Stimulated activated naive B cell treated with anti-CD40 and anti-IgM and Interleukin-4, amounts not matched to agents 10 μg/mL and 1 μg/mL and 100 μg/mL, for 72 hours (primary cell): ENCODE results near the gene AP4M1.
A peak's percentile ranks its signal among the peaks of the same experiment; 100 is the strongest.

ENCODE experiments used
- ATAC-seq, 2 donors: fragments of 150-1000 bp; cut with Tn5 transposase; replicated peaks; 2 replicates each; pipeline ENCODE4 v1.10.0; 2021; ENCODE audit warnings: moderate library complexity in 1 of 2
- DNase-seq: peaks from one replicate; pipeline ENCODE4 v3.0.0; 2021
- H3K27ac Mint-ChIP-seq: one replicate; pipeline ENCODE4 v1.8.0; 2022; ENCODE audit warnings: mild to moderate bottlenecking, mixed read lengths
- H3K27me3 Mint-ChIP-seq, 2 donors: one replicate each; pipeline ENCODE4 v1.8.0; 2022; ENCODE audit warnings: mixed read lengths in 2 of 2
- H3K36me3 Mint-ChIP-seq, 2 donors: one replicate each; pipeline ENCODE4 v1.8.0; 2022; ENCODE audit warnings: mixed read lengths in 2 of 2, mild to moderate bottlenecking in 1 of 2
- H3K4me1 Mint-ChIP-seq, 2 donors: one replicate each; pipeline ENCODE4 v1.8.0; 2022; ENCODE audit warnings: mixed read lengths in 2 of 2, mild to moderate bottlenecking in 1 of 2
- H3K4me3 Mint-ChIP-seq, 2 donors: one replicate each; pipeline ENCODE4 v1.8.0; 2022; ENCODE audit warnings: mild to moderate bottlenecking in 2 of 2, mixed read lengths in 2 of 2, moderate library complexity in 1 of 2
- H3K9me3 Mint-ChIP-seq, 2 donors: one replicate each; pipeline ENCODE4 v1.8.0; 2022; ENCODE audit warnings: mixed read lengths in 2 of 2, mild to moderate bottlenecking in 1 of 2

AP4M1 gene

DNA sequence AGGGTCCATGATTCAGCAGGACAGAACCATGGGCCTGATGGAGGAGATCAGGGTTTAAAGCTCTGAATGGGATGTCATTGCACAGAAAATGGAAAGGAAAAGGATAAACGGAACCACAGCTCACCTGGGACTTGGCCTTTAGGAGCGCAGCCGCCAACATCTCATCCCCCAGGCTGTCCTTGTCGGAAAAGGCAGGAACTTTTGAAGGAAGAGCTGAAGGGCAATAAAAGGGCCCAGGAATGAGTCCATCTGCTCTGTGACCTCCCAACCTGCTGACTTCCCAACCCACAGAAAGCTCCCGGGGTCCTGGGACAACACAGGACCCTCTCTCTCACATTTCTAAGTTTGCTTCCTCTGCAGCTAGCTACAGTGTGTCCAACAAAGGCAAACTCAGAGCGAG lies 26.0 kb upstream of the AP4M1 start:
- H3K27me3 Mint-ChIP-seq, result no peaks in the 10 kb centered on the region
- H3K9me3 Mint-ChIP-seq, result peaks cover 16% of the 10 kb centered on the region in 2 donors
- peaks cover 7 to 14% of the 10 kb centered on the region in 2 donors for H3K4me1 Mint-ChIP-seq
- DNase-seq (no peak), ATAC-seq (no peak)
- no peak overlapping the region for H3K4me3 Mint-ChIP-seq
- H3K27ac Mint-ChIP-seq, result no peak overlapping the region
- peaks cover 69 to 77% of the 10 kb centered on the region in 2 donors for H3K36me3 Mint-ChIP-seq

DNA sequence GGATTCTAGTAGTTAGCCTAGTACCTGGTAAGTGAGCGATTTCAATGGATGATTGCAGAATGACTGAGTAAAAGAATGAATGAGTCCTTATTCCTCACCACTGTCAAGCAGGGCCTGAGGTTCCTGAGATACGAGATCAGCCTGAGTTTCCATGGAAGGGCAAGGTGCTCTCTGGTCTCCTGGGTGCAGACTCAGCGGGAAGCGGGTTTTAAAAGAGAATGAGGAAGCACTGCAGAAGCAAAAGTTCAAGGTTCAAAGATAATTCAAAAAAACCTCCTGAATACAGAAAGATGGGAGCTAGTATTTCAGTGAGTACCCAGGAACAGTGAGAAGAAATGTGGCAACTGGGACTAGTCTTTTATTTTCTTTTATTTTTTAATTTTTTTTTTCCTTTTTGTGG lies 24.2 kb upstream of the AP4M1 start:
- DNase-seq (no peak), ATAC-seq (no peak)
- H3K4me1 Mint-ChIP-seq, result peaks cover 14 to 18% of the 10 kb centered on the region in 2 donors
- H3K27ac Mint-ChIP-seq, result peak overlapping the region; percentile 59
- no peaks in the 10 kb centered on the region for H3K27me3 Mint-ChIP-seq
- H3K9me3 Mint-ChIP-seq, result peaks cover 4 to 7% of the 10 kb centered on the region in 2 donors
- peaks cover 51 to 68% of the 10 kb centered on the region in 2 donors for H3K36me3 Mint-ChIP-seq
- H3K4me3 Mint-ChIP-seq, result no peak overlapping the region

DNA sequence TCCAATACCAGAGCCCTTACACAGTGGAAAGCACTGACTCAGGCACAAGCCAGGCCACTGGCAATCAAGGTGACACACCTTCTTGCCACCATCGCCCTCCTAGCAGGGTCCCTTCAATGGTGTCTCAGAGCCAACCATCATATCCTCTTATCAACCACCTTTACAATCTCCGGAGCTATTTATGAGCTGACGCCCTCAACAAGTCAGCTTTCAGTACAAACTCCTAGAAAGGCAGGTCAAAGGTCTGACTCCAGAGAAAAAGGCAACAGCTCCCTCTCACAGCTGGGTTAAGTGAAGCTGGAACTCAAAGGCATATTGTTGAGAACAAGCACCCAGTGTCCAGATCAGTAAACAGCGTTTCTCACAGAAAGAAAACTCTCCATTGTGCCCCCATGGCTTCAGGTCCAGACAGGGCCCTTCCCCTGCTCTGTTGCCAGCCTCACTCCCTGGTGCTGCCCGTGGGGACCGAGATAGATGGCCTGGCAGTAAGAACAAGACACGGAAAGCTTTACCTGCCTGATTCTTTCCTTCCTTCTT lies 22.4 kb upstream of the AP4M1 start:
- H3K36me3 Mint-ChIP-seq, result peaks cover 34 to 49% of the 10 kb centered on the region in 2 donors
- H3K4me3 Mint-ChIP-seq, result no peak overlapping the region
- H3K27ac Mint-ChIP-seq, result no peak overlapping the region
- H3K27me3 Mint-ChIP-seq, result no peaks in the 10 kb centered on the region
- peaks cover 22 to 24% of the 10 kb centered on the region in 2 donors for H3K4me1 Mint-ChIP-seq
- ATAC-seq, result no peak
- no peaks in the 10 kb centered on the region for H3K9me3 Mint-ChIP-seq
- DNase-seq, result no peak

DNA sequence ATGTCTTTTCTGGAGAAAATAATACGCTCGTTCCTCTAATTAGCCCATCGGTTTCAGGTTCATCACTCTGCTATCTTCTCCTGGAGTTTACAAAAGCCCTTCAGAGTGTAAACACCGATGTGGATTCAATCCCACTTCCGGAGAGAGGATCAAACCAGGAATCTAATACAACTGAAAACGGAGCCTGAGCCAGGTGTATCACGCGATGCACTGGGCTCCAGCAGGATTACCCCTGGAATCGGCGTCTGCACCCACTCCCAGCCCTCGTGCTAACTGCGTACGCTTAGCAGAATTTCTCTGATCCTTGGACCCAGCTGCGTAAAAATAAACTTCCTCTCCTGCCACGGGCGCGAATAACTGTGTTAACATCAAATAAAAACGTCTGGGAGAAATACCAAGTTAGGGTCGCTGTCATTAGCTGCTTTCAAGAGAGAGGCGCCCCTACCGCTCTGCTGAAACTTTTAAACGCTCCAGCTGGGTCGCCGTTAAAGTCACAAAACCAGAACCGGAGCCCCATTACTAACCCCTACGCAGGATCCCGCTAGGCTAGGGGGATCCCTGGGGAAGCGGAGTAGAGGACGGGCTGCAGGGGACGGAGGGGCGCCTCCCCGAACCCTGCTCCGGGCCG lies 20.4 kb upstream of the AP4M1 start:
- DNase-seq (no peak), ATAC-seq (peak in 1 of 2 donors; percentile 23)
- Mint-ChIP-seq H3K27me3 (no peaks in the 10 kb centered on the region), H3K27ac (peak overlapping the region; percentile 98), H3K9me3 (no peaks in the 10 kb centered on the region), H3K4me1 (peaks cover 21 to 24% of the 10 kb centered on the region in 2 donors), H3K4me3 (peak overlapping the region; percentile 83 to 84), H3K36me3 (peaks cover 18 to 31% of the 10 kb centered on the region in 2 donors)

DNA sequence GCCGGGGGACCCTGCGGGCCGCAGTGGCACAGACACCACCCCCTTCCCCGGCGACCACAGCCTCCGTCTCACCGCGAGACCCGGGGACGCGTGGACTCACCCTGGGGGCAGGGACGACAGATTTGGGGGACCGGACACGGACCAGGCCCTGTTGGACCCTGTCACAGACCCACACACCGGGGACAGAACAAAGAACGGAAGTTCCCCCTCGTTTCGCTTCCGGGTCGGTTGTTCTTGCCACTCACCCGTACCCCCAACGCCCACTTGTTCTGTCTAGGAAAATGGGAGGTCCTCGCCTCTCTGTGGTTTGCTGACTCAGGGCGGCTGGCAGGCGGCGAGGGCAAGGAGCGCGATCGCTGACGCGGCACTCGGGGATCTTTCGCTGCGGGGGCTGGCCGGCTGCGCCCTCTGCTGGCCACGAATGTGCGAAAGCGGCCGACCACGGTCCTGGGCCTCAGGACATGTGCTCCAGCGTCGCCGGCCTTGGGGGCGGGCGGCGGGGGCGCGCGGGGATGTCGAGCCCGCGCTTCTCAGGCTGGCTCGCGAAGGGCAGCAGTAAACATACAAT lies 19.8 kb upstream of the AP4M1 start, which contains the start of gene ZNF3:
TSS of gene ZNF3 (minus strand) at position 189 of the 568 bp plus-strand sequence. CDS start 4,366 bp downstream, outside the sequence.
- DNase-seq (peak; percentile 99), ATAC-seq (peak; percentile 84 to 85)
- Mint-ChIP-seq H3K27me3 (no peaks in the 10 kb centered on the region), H3K4me1 (peaks cover 21 to 24% of the 10 kb centered on the region in 2 donors), H3K9me3 (no peaks in the 10 kb centered on the region), H3K4me3 (peak within 1 kb of the TSS; percentile 83 to 84), H3K36me3 (peaks cover 12 to 26% of the 10 kb centered on the region in 2 donors), H3K27ac (peak within 1 kb of the TSS; percentile 98)

DNA sequence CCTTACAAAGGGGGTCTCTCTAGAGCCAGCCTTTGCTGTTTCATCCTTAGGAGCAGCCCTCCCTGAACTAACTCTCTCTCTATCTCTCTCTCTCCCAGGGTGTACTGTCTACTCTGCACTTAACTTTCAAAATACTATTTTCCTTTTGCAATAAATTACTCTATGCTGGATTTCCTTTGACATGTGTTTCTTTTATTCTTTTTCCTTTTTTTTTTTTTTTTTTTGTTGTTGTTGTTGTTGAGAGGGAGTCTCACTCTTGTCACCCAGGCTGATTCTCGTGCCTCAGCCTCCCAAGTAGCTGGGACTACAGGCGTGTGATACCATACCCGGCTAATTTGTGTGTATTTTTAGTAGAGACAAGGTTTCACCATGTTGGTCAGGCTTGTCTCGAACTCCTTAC lies 18.5 kb upstream of the AP4M1 start:
- DNase-seq, result no peak
- Mint-ChIP-seq H3K4me1 (peaks cover 22 to 25% of the 10 kb centered on the region in 2 donors), H3K36me3 (peaks cover 6 to 21% of the 10 kb centered on the region in 2 donors), H3K27me3 (no peaks in the 10 kb centered on the region), H3K4me3 (peak overlapping the region; percentile 83 to 84), H3K9me3 (no peaks in the 10 kb centered on the region), H3K27ac (peak overlapping the region; percentile 98)
- no peak for ATAC-seq

DNA sequence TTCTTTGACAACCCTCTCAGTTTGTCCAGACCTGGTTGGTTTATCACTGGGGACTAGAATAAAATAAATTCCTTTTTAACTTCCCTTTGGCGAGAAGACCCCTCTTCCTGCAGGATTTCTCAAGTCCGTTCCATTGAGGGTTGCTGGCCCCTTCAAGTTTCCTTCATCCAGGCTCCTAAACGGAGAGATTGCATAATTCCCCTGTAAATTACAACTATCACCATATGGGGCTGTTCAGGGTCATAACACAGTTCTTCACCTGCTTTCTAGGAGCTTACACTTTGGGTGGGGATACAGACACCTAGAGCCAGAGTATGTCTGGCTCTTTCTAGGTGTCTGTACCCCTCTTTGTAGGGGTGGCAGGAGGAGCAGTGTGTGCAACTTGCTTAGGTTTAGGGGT lies 15.9 kb upstream of the AP4M1 start:
- Mint-ChIP-seq H3K4me3 (no peak overlapping the region), H3K27ac (no peak overlapping the region), H3K27me3 (no peaks in the 10 kb centered on the region), H3K9me3 (no peaks in the 10 kb centered on the region), H3K36me3 (peaks cover 9 to 17% of the 10 kb centered on the region in 2 donors), H3K4me1 (peaks cover 24 to 36% of the 10 kb centered on the region in 2 donors)
- DNase-seq (no peak), ATAC-seq (no peak)

DNA sequence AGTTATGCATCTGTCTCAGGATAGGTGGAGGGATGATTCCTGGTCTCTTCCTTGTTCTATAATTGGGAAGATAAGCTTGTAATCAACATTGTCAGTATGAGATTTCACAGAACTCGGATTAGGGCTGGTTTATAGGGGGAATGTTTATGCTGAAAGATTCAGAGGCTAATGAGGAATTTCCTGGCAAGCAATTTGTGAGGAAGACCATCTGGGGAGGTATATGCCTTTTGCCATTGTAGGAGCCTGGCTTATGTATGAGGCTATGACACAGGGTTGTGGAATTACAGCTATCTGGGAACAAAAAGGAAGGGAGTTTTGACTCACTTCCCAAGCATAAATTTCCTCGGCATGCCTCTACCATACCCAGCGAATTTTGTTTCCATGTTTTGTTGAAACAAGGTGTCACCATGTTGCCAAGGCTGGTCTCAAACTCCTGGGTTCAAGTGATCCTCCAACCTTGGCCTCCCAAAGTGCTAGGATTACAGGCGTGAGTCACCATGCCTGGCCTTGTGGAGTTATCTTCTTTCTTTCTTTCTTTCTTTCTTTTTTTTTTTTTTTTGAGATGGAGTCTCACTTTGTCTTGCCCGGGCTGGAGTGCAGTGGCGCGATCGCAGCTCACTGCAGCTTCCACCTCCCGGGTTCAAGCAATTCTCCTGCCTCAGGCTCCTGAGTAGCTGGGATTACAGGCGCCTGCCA lies 14.2 kb upstream of the AP4M1 start:
- peaks cover 20 to 26% of the 10 kb centered on the region in 2 donors for H3K36me3 Mint-ChIP-seq
- no peaks in the 10 kb centered on the region for H3K27me3 Mint-ChIP-seq
- no peaks in the 10 kb centered on the region for H3K9me3 Mint-ChIP-seq
- peaks cover 31 to 44% of the 10 kb centered on the region in 2 donors for H3K4me1 Mint-ChIP-seq
- peak overlapping the region in 1 of 2 donors; percentile 37 for H3K4me3 Mint-ChIP-seq
- DNase-seq, result no peak
- ATAC-seq, result no peak
- peak overlapping the region; percentile 14 for H3K27ac Mint-ChIP-seq

DNA sequence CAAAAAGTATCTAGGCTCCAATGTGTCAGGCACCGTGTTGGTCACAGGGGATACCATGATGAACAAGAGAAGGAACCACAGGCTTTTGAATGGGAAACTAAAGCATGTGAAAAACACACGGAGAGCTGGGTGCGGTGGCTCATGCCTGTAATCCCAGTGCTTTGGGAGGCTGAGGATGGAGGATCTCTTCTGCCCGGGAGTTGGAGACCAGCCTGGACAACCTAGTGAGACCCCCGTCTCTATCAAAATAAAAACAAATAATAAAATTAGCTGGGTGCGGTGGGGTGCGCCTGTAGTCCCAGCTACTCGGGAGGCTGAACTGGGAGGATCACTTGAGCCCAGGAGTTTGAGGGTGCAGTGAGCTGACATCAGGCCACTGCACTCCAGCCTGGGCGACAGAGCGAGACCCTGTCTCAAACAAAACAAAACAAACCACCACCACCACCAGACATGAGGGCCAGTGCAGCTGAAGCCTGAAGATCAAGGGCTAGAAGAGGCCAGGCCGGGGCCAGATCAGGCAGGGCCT lies 13.3 kb upstream of the AP4M1 start:
- ATAC-seq, result peak; percentile 28 to 40

DNA sequence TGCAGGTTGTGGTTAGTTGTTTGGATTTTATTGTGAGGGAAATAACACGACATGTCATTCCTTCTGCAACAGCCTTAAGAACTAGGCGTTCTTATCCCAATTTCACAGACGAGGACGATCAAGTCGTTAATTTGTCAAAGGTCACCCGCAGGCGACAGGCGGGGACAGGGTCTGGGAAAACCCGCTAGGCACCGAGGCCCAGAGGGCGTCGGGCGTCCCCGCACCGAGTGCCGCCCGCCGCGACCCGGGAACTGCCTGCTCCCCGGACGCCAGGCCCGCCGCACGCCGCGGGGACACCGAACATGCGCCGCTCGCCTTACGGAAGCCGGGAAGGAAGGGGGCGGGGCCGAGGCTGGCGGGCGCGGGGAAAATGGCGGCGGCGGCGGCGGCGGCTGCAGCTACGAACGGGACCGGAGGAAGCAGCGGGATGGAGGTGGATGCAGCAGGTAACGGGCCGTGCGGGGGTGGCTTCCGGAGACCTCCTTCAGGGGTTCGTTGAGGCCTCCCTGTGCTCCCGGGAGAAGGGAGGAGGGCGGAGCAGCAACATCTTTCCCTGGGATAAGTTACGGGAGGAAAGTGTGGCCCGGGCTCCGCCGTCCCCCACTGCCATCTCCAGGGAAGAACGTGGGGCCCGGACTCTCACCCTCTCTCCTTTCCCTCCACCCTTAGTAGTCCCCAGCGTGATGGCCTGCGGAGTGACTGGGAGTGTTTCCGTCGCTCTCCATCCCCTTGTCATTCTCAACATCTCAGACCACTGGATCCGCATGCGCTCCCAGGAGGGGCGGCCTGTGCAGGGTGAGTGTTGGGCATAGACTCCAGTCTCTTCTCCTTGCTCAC lies 12.6 kb upstream of the AP4M1 start, which contains the start of gene COPS6:
TSS of gene COPS6 (plus strand) at position 349 of the 837 bp plus-strand sequence. CDS start at position 371, 22 bp downstream.
- peaks cover 33 to 40% of the 10 kb centered on the region in 2 donors for H3K36me3 Mint-ChIP-seq
- DNase-seq (peak; percentile 76), ATAC-seq (peak; percentile 73 to 74)
- peak within 1 kb of the TSS; percentile 93 to 97 for H3K4me3 Mint-ChIP-seq
- no peaks in the 10 kb centered on the region for H3K9me3 Mint-ChIP-seq
- peak within 1 kb of the TSS; percentile 96 for H3K27ac Mint-ChIP-seq
- H3K4me1 Mint-ChIP-seq, result peaks cover 30 to 45% of the 10 kb centered on the region in 2 donors
- H3K27me3 Mint-ChIP-seq, result no peaks in the 10 kb centered on the region

More for the DNA sequence above, 13.3 kb upstream of the AP4M1 start:
- H3K4me3 Mint-ChIP-seq, result peak overlapping the region; percentile 93 to 97
- peaks cover 30 to 41% of the 10 kb centered on the region in 2 donors for H3K4me1 Mint-ChIP-seq
- no peaks in the 10 kb centered on the region for H3K9me3 Mint-ChIP-seq
- no peak for DNase-seq
- peaks cover 26 to 33% of the 10 kb centered on the region in 2 donors for H3K36me3 Mint-ChIP-seq
- H3K27ac Mint-ChIP-seq, result peak overlapping the region; percentile 96
- no peaks in the 10 kb centered on the region for H3K27me3 Mint-ChIP-seq

DNA sequence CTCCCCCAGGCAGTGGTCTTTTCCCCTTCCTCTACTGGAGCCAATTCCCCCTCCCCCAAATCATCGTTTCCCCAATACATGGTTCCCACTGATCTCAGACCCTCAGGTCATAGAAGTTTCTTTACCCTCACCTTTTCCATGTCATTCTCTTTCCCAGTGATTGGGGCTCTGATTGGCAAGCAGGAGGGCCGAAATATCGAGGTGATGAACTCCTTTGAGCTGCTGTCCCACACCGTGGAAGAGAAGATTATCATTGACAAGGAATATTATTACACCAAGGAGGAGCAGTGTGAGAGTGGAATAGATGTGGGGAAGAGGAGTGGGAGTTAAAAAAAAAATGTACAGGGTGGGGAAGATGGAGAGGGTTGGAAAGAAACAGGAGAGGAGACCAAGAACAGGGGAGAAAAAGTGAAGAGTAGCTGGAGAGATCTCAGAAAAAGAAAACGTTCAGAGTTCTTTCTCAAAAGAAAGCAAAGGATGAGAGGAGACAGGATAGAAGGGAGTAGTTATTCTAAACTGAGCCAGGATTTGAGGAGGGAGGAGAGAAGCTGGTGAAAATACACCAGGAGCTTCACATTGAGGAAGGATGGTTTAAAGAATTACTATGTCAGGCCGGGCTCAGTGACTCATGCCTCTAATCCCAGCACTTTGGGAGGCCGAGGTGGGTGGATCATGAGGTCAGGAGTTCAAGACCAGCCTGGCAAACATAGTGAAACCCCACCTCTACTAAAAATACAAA lies 11.8 kb upstream of the AP4M1 start:
- no peaks in the 10 kb centered on the region for H3K27me3 Mint-ChIP-seq
- peak overlapping the region; percentile 96 for H3K27ac Mint-ChIP-seq
- H3K4me1 Mint-ChIP-seq, result peaks cover 30 to 46% of the 10 kb centered on the region in 2 donors
- H3K36me3 Mint-ChIP-seq, result peaks cover 34 to 41% of the 10 kb centered on the region in 2 donors
- H3K9me3 Mint-ChIP-seq, result no peaks in the 10 kb centered on the region
- peak overlapping the region; percentile 93 to 97 for H3K4me3 Mint-ChIP-seq
- ATAC-seq, result no peak
- no peak for DNase-seq

DNA sequence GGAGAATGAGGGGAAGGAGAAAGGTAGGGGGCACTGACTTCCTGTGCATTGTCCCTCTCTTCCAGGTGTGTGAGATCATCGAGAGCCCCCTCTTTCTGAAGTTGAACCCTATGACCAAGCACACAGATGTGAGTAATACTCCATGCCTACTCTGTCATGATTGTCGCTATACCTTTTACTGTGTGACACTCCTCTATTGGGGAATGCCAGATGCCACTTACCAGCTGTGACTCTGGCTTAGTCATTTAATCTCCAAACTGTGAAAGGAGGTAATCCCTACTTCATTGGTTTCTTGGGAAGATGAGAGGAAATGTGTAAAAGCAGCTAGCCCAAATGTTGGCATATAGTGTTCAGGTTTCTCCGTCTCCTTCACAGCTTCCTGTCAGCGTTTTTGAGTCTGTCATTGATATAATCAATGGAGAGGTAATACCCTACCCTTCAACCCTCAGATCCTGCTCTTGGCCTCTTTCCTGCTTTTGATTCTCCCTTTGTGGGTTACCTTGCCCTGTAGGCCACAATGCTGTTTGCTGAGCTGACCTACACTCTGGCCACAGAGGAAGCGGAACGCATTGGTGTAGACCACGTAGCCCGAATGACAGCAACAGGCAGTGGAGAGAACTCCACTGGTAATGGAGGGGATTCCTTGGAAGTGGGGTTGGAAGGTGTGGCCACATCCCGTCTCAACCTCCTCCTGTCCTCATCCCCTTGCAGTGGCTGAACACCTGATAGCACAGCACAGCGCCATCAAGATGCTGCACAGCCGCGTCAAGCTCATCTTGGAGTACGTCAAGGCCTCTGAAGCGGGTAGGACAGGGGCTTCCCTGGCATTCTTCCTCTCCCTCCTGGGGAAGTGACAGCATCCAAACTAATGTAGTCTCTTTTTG lies 10.7 kb upstream of the AP4M1 start:
- H3K4me3 Mint-ChIP-seq, result peak overlapping the region in 1 of 2 donors; percentile 39
- H3K27ac Mint-ChIP-seq, result peak overlapping the region; percentile 56
- peaks cover 34 to 50% of the 10 kb centered on the region in 2 donors for H3K4me1 Mint-ChIP-seq
- no peaks in the 10 kb centered on the region for H3K27me3 Mint-ChIP-seq
- ATAC-seq (no peak), DNase-seq (no peak)
- peaks cover 42 to 50% of the 10 kb centered on the region in 2 donors for H3K36me3 Mint-ChIP-seq
- no peaks in the 10 kb centered on the region for H3K9me3 Mint-ChIP-seq
